Heart left ventricle (tissue), 16 donors: ENCODE data around the gene EGLN1. TPM values are rescaled to one million over a fixed set of nuclear protein-coding genes. Genes with fewer than 3 reads are reported as not detected.

Source experiments
- ATAC-seq, 4 donors: fragments of 200-7000 bp; cut with Tn5 transposase; one replicate each; pipeline ENCODE4 v1.9.1; 2020 to 2022; ENCODE audit warnings: moderate library complexity in 4 of 4, mild to moderate bottlenecking in 3 of 4, moderate number of reproducible peaks in 1 of 4
- DNase-seq, 5 donors: peaks; one replicate each; pipeline ENCODE4 v3.0.0-alpha.2; 2020
- H3K27ac ChIP-seq, 12 donors: fragments of 200-600 bp; sonication (generic) in 4 of 12; one replicate each; pipeline versions ENCODE4 v1.5.0 to v1.8.0; 2016 to 2022; ENCODE audit warnings: mild to moderate bottlenecking in 2 of 12
- H3K27me3 ChIP-seq, 9 donors: fragments of 200-600 bp; sonication (generic) in 2 of 9; one replicate each; pipeline versions ENCODE4 v1.5.1 to v1.8.0; 2016 to 2022; ENCODE audit warnings: mild to moderate bottlenecking in 3 of 9
- H3K36me3 ChIP-seq, 9 donors: fragments of 200-600 bp; sonication (generic) in 2 of 9; one replicate each; pipeline versions ENCODE4 v1.5.0 to v1.8.0; 2018 to 2022; ENCODE audit warnings: mild to moderate bottlenecking in 2 of 9
- H3K4me1 ChIP-seq, 12 donors: fragments of 200-600 bp; sonication (generic) in 4 of 12; one replicate each; pipeline versions ENCODE4 v1.5.0 to v1.8.0; 2016 to 2022; ENCODE audit warnings: mild to moderate bottlenecking in 3 of 12
- H3K4me3 ChIP-seq, 12 donors: fragments of 200-600 bp; sonication (generic) in 4 of 12; one replicate each; pipeline versions ENCODE4 v1.5.0 to v1.8.0; 2017 to 2022; ENCODE audit warnings: mild to moderate bottlenecking in 9 of 12, moderate library complexity in 4 of 12
- H3K9me3 ChIP-seq, 12 donors: fragments of 200-600 bp; sonication (generic) in 4 of 12; one replicate each; pipeline versions ENCODE4 v1.5.0 to v1.8.0; 2016 to 2022; ENCODE audit warnings: mild to moderate bottlenecking in 1 of 12
- POLR2A ChIP-seq, 2 donors: fragments of 450-650 bp; IDR thresholded peaks; one replicate each; pipeline ENCODE4 v1.6.1; 2017; ENCODE audit warnings: antibody characterized with exemption in 2 of 2, mild to moderate bottlenecking in 2 of 2, moderate library complexity in 2 of 2
- WGBS, 4 donors: extraction: QIAGEN DNeasy Blood & Tissue Kit in 2 of 4; methylation state at CpG; one replicate each; pipeline versions ENCODE4 v1.1.5 to v1.1.7; 2013 to 2018; 5-methylcytosine and 5-hydroxymethylcytosine counted together
- intact Hi-C, 10 donors: fragments of 100-400 bp; cut with DNase I; formaldehyde crosslinking; loops; one replicate each; pipeline versions ENCODE4 v1.11.1 to v1.14.2; 2022
- polyA plus RNA-seq, 2 donors: library from polyadenylated mRNA; stranded (reverse); fragments of 200-250 nt; gene quantifications; one replicate each; pipeline ENCODE4 v1.2.3, GENCODE V29; 2013
- total RNA-seq, 9 donors: library from RNA; depleted of rRNA in 2 of 9; stranded (reverse); fragments of >200 nt in 2 of 9; fragmentation: NEBNext Ultra II Directional in 3 of 9; extraction: Animal tissue kit (Norgen Biotek cat#: 25700) in 3 of 9; gene quantifications; one replicate each; pipeline versions ENCODE4 v1.1.0 to v1.2.4, GENCODE V29; 2016 to 2023
- TF ChIP-seq, protein P1 (sequence below), 12 donors: fragments of 200-600 bp; sonication (generic) in 4 of 12; IDR thresholded peaks; one replicate each; pipeline versions ENCODE4 v1.5.0 to v1.8.0; 2018 to 2022; ENCODE audit warnings: antibody characterized with exemption in 12 of 12, mild to moderate bottlenecking in 5 of 12
- donor health status: ischemic (EF 13 %, LVEDD 7.1; RV severe dilation, severe dysfunction).
- donor health status: healthy with polysubstance abuse.
- donor health status: DM: no; HTN: yes; CAD: no.
- donor health status: DM: no; HTN: no; CAD: no.
- donor health status: ischemic (EF 25% LVEDD 6.9; RV normal size, moderate dysfunction).
- donor health status: ischemic (EF 25% LVEDD 5.7; RV mildly dilated, moderate dysfunction).
- donor health status: healthy.
- donor health status: DM: yes; HTN: yes; CAD: no.
- donor health status: ischemic (EF 35%, LVEDD 5.7; RV mildly dilated, moderate dysfunction).
- donor health status: nonischemic (EF 11% LVEDD 7.7; RV severe dilation, severe dysfunction).
- donor health status: DM: yes; HTN: yes; CAD: no.
- donor health status: PGD.
- donor health status: ischemic (EF 29% LVEDD 5.4; RV normal size, mild dysfunction).
- donor health status: nonischemic (EF 23%, LVEDD 6.1; RV moderate dilation, normal function).

Gene EGLN1
- total and polyA plus RNA-seq, 11 donors, result 20.8 to 122 (median 70.0) TPM

DNA sequence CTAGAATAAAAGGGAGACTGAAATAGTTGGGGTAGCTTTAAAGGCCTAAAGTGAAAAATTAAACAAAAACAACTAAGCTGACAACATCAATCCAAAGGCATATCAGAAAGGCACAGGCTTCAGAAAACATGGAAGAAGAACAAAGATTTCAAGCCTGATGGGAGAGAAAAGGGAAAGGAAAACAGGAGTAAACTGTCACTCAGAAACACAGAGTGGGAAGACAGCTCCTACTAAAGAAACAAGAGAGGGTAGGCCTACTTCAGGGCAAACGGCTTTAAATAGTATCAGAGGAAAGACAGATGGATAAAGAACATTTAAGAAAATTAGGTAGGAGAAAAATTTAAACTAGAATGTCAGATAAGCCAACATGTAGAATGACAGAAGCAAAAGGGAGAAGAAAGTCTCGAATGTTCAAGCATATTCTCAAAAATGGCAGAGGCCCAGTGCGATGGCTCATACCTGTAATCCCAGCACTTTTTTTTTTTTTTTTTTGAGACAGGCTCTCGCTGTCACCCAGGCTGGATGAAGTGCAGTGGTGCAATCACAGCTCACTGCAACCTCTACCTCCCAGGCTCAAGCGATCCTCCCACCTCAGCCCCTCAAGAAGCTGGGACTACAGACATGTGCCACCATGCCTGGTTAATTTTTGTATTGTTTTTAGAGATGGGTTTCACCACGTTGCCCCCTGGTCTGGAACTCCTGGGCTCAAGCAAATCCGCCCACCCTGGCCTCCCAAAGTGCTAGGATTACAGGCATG lies 7.6 kb downstream of the EGLN1 start:
- no peaks in the 10 kb centered on the region for H3K9me3 ChIP-seq
- peak overlapping the region in 8 of 12 donors; percentile 6 to 51 (median 22) for H3K27ac ChIP-seq
- DNase-seq, result no peak
- whole genome bisulfite sequencing, 4 donors, result 39 to 48% (median 40%) methylated on average over 5 to 7 of the region's 7 CpGs
- peaks cover 4 to 98% (median 85%) of the 10 kb centered on the region in 12 donors for H3K4me1 ChIP-seq
- peak overlapping the region in 7 of 12 donors; percentile 2 to 85 (median 76) for H3K4me3 ChIP-seq
- H3K36me3 ChIP-seq, result peaks cover 0 to 30% (median 0%) of the 10 kb centered on the region in 9 donors
- H3K27me3 ChIP-seq, result no peaks in the 10 kb centered on the region
- TF ChIP-seq POLR2A (IDR thresholded peaks at IDR 0.05), result no peak
- TF ChIP-seq, protein P1, sequence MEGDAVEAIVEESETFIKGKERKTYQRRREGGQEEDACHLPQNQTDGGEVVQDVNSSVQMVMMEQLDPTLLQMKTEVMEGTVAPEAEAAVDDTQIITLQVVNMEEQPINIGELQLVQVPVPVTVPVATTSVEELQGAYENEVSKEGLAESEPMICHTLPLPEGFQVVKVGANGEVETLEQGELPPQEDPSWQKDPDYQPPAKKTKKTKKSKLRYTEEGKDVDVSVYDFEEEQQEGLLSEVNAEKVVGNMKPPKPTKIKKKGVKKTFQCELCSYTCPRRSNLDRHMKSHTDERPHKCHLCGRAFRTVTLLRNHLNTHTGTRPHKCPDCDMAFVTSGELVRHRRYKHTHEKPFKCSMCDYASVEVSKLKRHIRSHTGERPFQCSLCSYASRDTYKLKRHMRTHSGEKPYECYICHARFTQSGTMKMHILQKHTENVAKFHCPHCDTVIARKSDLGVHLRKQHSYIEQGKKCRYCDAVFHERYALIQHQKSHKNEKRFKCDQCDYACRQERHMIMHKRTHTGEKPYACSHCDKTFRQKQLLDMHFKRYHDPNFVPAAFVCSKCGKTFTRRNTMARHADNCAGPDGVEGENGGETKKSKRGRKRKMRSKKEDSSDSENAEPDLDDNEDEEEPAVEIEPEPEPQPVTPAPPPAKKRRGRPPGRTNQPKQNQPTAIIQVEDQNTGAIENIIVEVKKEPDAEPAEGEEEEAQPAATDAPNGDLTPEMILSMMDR (IDR thresholded peaks at IDR 0.05), result no peak
- peak in 1 of 4 donors; percentile 23 for ATAC-seq
- intact Hi-C loops, result loop anchor here in 7 of 10 donors (5.0 to 10.0 kb wide), 4 partner anchors 32 to 80 kb away; partner anchors contain the start of genes EXOC8 (in 1 of the 7) and SPRTN (in 1 of the 7)

DNA sequence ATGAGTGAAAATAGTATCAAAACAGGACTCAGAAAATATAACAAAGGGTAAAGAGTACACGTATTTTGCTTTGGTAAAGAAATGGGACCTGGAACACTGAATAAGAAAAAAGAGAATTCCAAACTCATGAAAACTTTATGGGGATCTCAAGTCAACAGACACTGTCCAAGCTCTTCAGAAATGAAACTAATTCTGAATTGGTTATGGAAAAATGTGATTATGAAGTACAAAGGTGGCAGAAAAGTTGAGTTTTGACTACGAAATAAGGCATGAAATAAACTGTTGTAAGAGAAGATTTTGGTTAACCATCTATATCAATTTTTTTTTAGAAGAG lies 8.4 kb downstream of the EGLN1 start:
- peak overlapping the region in 1 of 12 donors; percentile 6 for H3K4me3 ChIP-seq
- no peaks in the 10 kb centered on the region for H3K9me3 ChIP-seq
- H3K4me1 ChIP-seq, result peaks cover 7 to 98% (median 92%) of the 10 kb centered on the region in 12 donors
- DNase-seq, result no peak
- H3K27me3 ChIP-seq, result no peaks in the 10 kb centered on the region
- H3K27ac ChIP-seq, result peak overlapping the region in 5 of 12 donors; percentile 6 to 51 (median 26)
- TF ChIP-seq, protein P1 (IDR thresholded peaks at IDR 0.05), result no peak
- TF ChIP-seq POLR2A (IDR thresholded peaks at IDR 0.05), result no peak
- intact Hi-C loops, result loop anchor here in 2 of 10 donors (5.0 to 10.0 kb wide), 2 partner anchors 51 to 79 kb away; partner anchors contain the start of genes EXOC8 (in 1 of the 2) and SPRTN (in 1 of the 2)
- WGBS, 4 donors, result 68 to 79% (median 75%) methylated on average over 2 of the region's 2 CpGs
- no peak for ATAC-seq
- H3K36me3 ChIP-seq, result peaks cover 0 to 30% (median 0%) of the 10 kb centered on the region in 9 donors

DNA sequence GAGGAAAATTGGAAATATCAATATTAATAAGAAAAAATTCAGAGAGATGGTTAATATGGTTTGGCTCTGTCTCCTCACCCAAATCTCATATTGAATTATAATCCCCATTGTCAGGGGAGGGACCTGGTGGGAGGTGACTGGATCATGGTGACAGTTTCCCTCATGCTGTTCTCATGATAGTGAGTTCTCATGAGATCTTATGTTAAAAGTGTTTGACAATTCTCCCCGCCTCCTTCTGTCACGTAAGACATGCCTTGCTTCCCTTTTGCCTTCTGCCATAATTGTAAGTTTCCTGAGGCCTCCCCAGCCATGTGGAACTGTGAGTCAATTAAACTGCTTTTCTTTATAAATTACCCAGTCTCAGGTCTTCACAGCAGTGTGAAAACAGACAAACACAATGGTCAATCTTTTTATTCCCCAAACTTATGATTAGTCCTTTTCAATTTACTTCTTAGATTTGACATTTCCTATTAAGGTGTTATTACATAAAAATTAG lies 11.0 kb downstream of the EGLN1 start:
- intact Hi-C loops, result loop anchor here in 2 of 10 donors (5.0 to 10.0 kb wide), 2 partner anchors 49 to 76 kb away; partner anchors contain the start of genes EXOC8 (in 1 of the 2) and SPRTN (in 1 of the 2)

More for the DNA sequence above, 11.0 kb downstream of the EGLN1 start:
- H3K4me3 ChIP-seq, result no peak overlapping the region
- peaks cover 3 to 97% (median 93%) of the 10 kb centered on the region in 12 donors for H3K4me1 ChIP-seq
- ATAC-seq (no peak), DNase-seq (no peak)
- TF ChIP-seq POLR2A (IDR thresholded peaks at IDR 0.05), result no peak
- TF ChIP-seq, protein P1 (IDR thresholded peaks at IDR 0.05), result no peak
- no peaks in the 10 kb centered on the region for H3K27me3 ChIP-seq
- WGBS, 4 donors, result 50 to 59% (median 55%) methylated on average over 2 of the region's 2 CpGs
- H3K27ac ChIP-seq, result no peak overlapping the region
- H3K36me3 ChIP-seq, result peaks cover 0 to 23% (median 6%) of the 10 kb centered on the region in 9 donors
- no peaks in the 10 kb centered on the region for H3K9me3 ChIP-seq
